ENCODE results near the gene MAN1C1. TPM values are rescaled to one million over a fixed set of nuclear protein-coding genes. Genes with fewer than 3 reads are reported as not detected.

Gene MAN1C1
- total RNA-seq, 1 experiment from 2014 or later, result not detected

GRCh38 chr1:25756215-25756614 lies 139.6 kb downstream of the MAN1C1 start:
- in situ Hi-C loops (cut with HindIII; ENCODE audit: low pct_unique_long_range_greater_than_20kb, low sequenced_read_pairs), result no loop called here
- DNase-seq (ENCODE audit: low read depth), result no peak

- DNase-seq (ENCODE audit: low read depth), result no peak
- in situ Hi-C loops (cut with HindIII; ENCODE audit: low pct_unique_long_range_greater_than_20kb, low sequenced_read_pairs), result no loop called here
These were observed 140.7 kb downstream of the MAN1C1 start for GRCh38 chr1:25757151-25757845.

- in situ Hi-C loops (cut with HindIII; ENCODE audit: low pct_unique_long_range_greater_than_20kb, low sequenced_read_pairs), result no loop called here
- no peak for DNase-seq (ENCODE audit: low read depth)
These were observed 141.2 kb downstream of the MAN1C1 start for GRCh38 chr1:25757846-25758185.

GRCh38 chr1:25758466-25759070 lies 142.0 kb downstream of the MAN1C1 start:
- in situ Hi-C loops (cut with HindIII; ENCODE audit: low pct_unique_long_range_greater_than_20kb, low sequenced_read_pairs), result no loop called here
- DNase-seq (ENCODE audit: low read depth), result no peak

- in situ Hi-C loops (cut with HindIII; ENCODE audit: low pct_unique_long_range_greater_than_20kb, low sequenced_read_pairs), result no loop called here
- DNase-seq (ENCODE audit: low read depth), result no peak
These were observed 143.6 kb downstream of the MAN1C1 start for GRCh38 chr1:25760122-25760719.

GRCh38 chr1:25760871-25761270 lies 144.3 kb downstream of the MAN1C1 start:
- DNase-seq (ENCODE audit: low read depth), result no peak
- in situ Hi-C loops (cut with HindIII; ENCODE audit: low pct_unique_long_range_greater_than_20kb, low sequenced_read_pairs), result no loop called here

- DNase-seq (ENCODE audit: low read depth), result no peak
- in situ Hi-C loops (cut with HindIII; ENCODE audit: low pct_unique_long_range_greater_than_20kb, low sequenced_read_pairs), result no loop called here
These were observed 146.9 kb downstream of the MAN1C1 start for GRCh38 chr1:25763493-25763892.

- no peak for DNase-seq (ENCODE audit: low read depth)
These were observed 148.7 kb downstream of the MAN1C1 start for GRCh38 chr1:25765136-25765922.

GRCh38 chr1:25765923-25766589 lies 149.5 kb downstream of the MAN1C1 start:
- in situ Hi-C loops (cut with HindIII; ENCODE audit: low pct_unique_long_range_greater_than_20kb, low sequenced_read_pairs), result no loop called here
- no peak for DNase-seq (ENCODE audit: low read depth)

More at GRCh38 chr1:25765136-25765922, 148.7 kb downstream of the MAN1C1 start:
- in situ Hi-C loops (cut with HindIII; ENCODE audit: low pct_unique_long_range_greater_than_20kb, low sequenced_read_pairs), result no loop called here

GRCh38 chr1:25766721-25767436 lies 150.3 kb downstream of the MAN1C1 start:
- no peak for DNase-seq (ENCODE audit: low read depth)
- in situ Hi-C loops (cut with HindIII; ENCODE audit: low pct_unique_long_range_greater_than_20kb, low sequenced_read_pairs), result no loop called here

- in situ Hi-C loops (cut with HindIII; ENCODE audit: low pct_unique_long_range_greater_than_20kb, low sequenced_read_pairs), result no loop called here
- no peak for DNase-seq (ENCODE audit: low read depth)
These were observed 150.8 kb downstream of the MAN1C1 start for GRCh38 chr1:25767437-25767770.

GRCh38 chr1:25768999-25769398 lies 152.4 kb downstream of the MAN1C1 start:
- no peak for DNase-seq (ENCODE audit: low read depth)
- in situ Hi-C loops (cut with HindIII; ENCODE audit: low pct_unique_long_range_greater_than_20kb, low sequenced_read_pairs), result no loop called here

- no peak for DNase-seq (ENCODE audit: low read depth)
- in situ Hi-C loops (cut with HindIII; ENCODE audit: low pct_unique_long_range_greater_than_20kb, low sequenced_read_pairs), result no loop called here
These were observed 153.2 kb downstream of the MAN1C1 start for GRCh38 chr1:25769625-25770383.

- in situ Hi-C loops (cut with HindIII; ENCODE audit: low pct_unique_long_range_greater_than_20kb, low sequenced_read_pairs), result no loop called here
- DNase-seq (ENCODE audit: low read depth), result no peak
These were observed 154.1 kb downstream of the MAN1C1 start for GRCh38 chr1:25770541-25771220.

- in situ Hi-C loops (cut with HindIII; ENCODE audit: low pct_unique_long_range_greater_than_20kb, low sequenced_read_pairs), result no loop called here
- peak; percentile 80 for DNase-seq (ENCODE audit: low read depth)
These were observed 154.9 kb downstream of the MAN1C1 start for GRCh38 chr1:25771221-25772114.

- in situ Hi-C loops (cut with HindIII; ENCODE audit: low pct_unique_long_range_greater_than_20kb, low sequenced_read_pairs), result no loop called here
- no peak for DNase-seq (ENCODE audit: low read depth)
These were observed 155.6 kb downstream of the MAN1C1 start for GRCh38 chr1:25772164-25772563.
